K562 (cell line): ENCODE measurements around the gene SMIM30.
A peak's percentile ranks its signal among the peaks of the same experiment; 100 is the strongest.

Experiments used
- CBFA2T2 ChIP-seq: fragments of 450-650 bp; conservative IDR thresholded peaks from 2 replicates; pipeline ENCODE4 v1.6.1; 2017; ENCODE audit warnings: mild to moderate bottlenecking
- CEBPB ChIP-seq: fragments of 450-650 bp; IDR thresholded peaks from 2 replicates; pipeline ENCODE4 v1.6.1; 2016; ENCODE audit warnings: missing genetic modification characterization, missing compliant biosample characterization
- CHD1 ChIP-seq: fragments of 200-600 bp; sonication (generic); IDR thresholded peaks from one replicate; pipeline ENCODE4 v1.6.1; 2012; ENCODE audit warnings: mild to moderate bottlenecking, moderate library complexity, low read length, inconsistent platforms
- EZH2 ChIP-seq: IDR thresholded peaks from 2 replicates; pipeline ENCODE4 v1.6.1; 2012; ENCODE audit warnings: low read depth, mild to moderate bottlenecking, inconsistent platforms, low read length, borderline replicate concordance
- NCOA2 ChIP-seq, 2 experiments: fragments of 450-650 bp; IDR thresholded peaks; 2 replicates each; pipeline ENCODE4 v1.6.1; 2018; ENCODE audit warnings: mild to moderate bottlenecking in 2 of 2, moderate library complexity in 1 of 2; ENCODE audit not compliant: partially characterized antibody in 2 of 2
- OTX1 ChIP-seq: fragments of 450-650 bp; formaldehyde crosslinking; IDR thresholded peaks from 2 replicates; pipeline ENCODE4 v1.4.0; 2022; ENCODE audit warnings: mild to moderate bottlenecking
- POLR2AphosphoS5 ChIP-seq: IDR thresholded peaks from 2 replicates; pipeline ENCODE4 v1.6.1; 2011; ENCODE audit warnings: mild to moderate bottlenecking, low read depth, low read length, moderate library complexity; ENCODE audit not compliant: control insufficient read depth, insufficient read depth
- ZKSCAN1 ChIP-seq: fragments of 150-350 bp; IDR thresholded peaks from 2 replicates; pipeline ENCODE4 v1.6.1; 2016; ENCODE audit warnings: low read depth, low read length
- ZNF644 ChIP-seq: fragments of 200-800 bp; sonication (Bioruptor generic); IDR thresholded peaks from 2 replicates; pipeline ENCODE4 v1.6.1; 2016; ENCODE audit warnings: low read depth, missing genetic modification characterization, missing compliant biosample characterization
- ZNF668 ChIP-seq: fragments of 250-450 bp; sonication (Bioruptor Pico); IDR thresholded peaks from 2 replicates; pipeline ENCODE4 v1.8.0; 2022; ENCODE audit warnings: mild to moderate bottlenecking, inconsistent platforms

GRCh38 chr7:113142385-113143119 lies 24.2 kb upstream of the SMIM30 start:
- TF ChIP-seq CEBPB (tag) (peak; percentile 82), ZNF668 (CRISPR knock-in tag) (no peak), NCOA2 (IDR thresholded peaks at IDR 0.05; ENCODE audit: partially characterized antibody in 2 of 2) (peak; percentile 52 to 70), CHD1 (no peak), ZKSCAN1 (no peak), CBFA2T2 (peak; percentile 83), EZH2 (no peak), OTX1 (CRISPR knock-in tag) (no peak), POLR2AphosphoS5 (peak; percentile 76; the same call in 1 of the 2 replicates), ZNF644 (no peak)
